Renal pelvis (tissue), 12 donors: ENCODE results near the gene SLC9A2. TPM values are rescaled to one million over a fixed set of nuclear protein-coding genes. Genes with fewer than 3 reads are reported as not detected.

ENCODE experiments used
- DNase-seq: peaks from one replicate; pipeline ENCODE4 v3.0.0-alpha.2; 2013
- long read RNA-seq, 16 experiments: transcript quantifications; one replicate each; lab custom pipeline, GENCODE V29; 2026
- polyA plus RNA-seq, 3 donors: library from polyadenylated mRNA; unstranded; fragments of 120-200 nt; gene quantifications; one replicate each; pipeline ENCODE4 v1.2.1, GENCODE V29; 2013; ENCODE audit not compliant: insufficient read length in 3 of 3

The SLC9A2 gene
- 1 to 10 TPM; 5.1 to 8.2 (median 5.3) TPM for polyA plus RNA-seq
- long read RNA-seq, donor 1 = 0 reads
- long read RNA-seq, donor 2, full-length matches to known transcripts = 2 of 2 reads
- long read RNA-seq, donor 2, partial matches to known transcripts = 0 of 2 reads
- long read RNA-seq, donor 2, other reads (novel, unspliced or antisense) = 0 of 2 reads
- long read RNA-seq, donor 3, full-length matches to known transcripts = 2 of 2 reads
- long read RNA-seq, donor 3, partial matches to known transcripts = 0 of 2 reads
- long read RNA-seq, donor 3, other reads (novel, unspliced or antisense) = 0 of 2 reads
- long read RNA-seq, donor 4, full-length matches to known transcripts = 1 of 1 reads
- long read RNA-seq, donor 4, partial matches to known transcripts = 0 of 1 reads
- long read RNA-seq, donor 4, other reads (novel, unspliced or antisense) = 0 of 1 reads
- long read RNA-seq, donor 5 = 0 reads
- long read RNA-seq, donor 6, full-length matches to known transcripts = 1 of 1 reads
- long read RNA-seq, donor 6, partial matches to known transcripts = 0 of 1 reads
- long read RNA-seq, donor 6, other reads (novel, unspliced or antisense) = 0 of 1 reads
- long read RNA-seq, donor 7 = 0 reads
- long read RNA-seq, donor 8 = 0 reads
- long read RNA-seq, donor 9 = 0 reads
- long read RNA-seq, donor 10 = 0 reads
- long read RNA-seq, donor 11 = 0 reads
- long read RNA-seq, donor 12 = 0 reads
- long read RNA-seq, donor 13 = 0 reads
- long read RNA-seq, donor 14 = 0 reads
- long read RNA-seq, donor 15, full-length matches to known transcripts = 2 of 2 reads
- long read RNA-seq, donor 15, partial matches to known transcripts = 0 of 2 reads
- long read RNA-seq, donor 15, other reads (novel, unspliced or antisense) = 0 of 2 reads
- long read RNA-seq, donor 16, partial matches to known transcripts = 6 of 6 reads
- long read RNA-seq, donor 16, other reads (novel, unspliced or antisense) = 0 of 6 reads

DNA sequence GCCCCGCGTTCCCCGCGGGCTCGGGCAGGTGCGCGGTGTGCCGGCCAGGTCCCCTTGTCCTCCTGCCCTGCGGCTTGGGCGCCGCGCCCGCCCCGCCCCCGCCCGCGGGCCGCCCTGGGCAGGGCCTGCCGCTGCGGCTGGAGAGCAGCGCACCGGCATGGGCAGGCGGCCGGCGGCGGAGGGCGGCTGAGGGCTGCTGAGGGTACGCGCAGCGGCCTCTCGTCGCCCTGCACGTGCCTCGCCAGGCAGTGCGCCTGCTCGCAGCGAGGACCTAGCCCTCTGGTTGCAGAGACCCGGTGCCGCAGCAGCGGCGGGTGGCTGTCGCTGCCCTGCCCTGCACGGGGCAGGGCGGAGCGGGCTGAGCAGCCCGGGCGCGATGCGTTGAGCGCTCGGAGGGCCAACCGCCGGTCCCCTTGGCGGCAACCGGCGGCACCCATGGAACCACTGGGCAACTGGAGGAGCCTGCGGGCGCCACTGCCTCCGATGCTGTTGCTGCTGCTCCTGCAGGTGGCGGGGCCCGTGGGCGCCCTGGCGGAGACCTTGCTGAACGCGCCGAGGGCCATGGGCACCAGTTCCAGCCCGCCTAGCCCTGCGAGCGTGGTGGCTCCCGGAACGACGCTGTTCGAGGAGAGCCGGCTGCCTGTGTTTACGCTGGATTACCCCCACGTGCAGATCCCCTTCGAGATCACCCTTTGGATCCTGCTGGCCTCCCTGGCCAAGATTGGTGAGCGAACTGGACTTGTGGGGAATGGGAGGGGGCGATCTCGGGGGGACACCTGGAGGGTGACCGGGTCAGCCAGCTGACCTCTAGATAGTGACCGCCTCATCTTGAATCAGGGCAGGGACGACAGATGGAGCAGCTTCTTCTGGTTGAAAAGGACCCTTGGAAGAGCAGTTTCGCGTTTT is at the start of gene SLC9A2:
Gene SLC9A2, plus strand, starts transcription at position 140 of the 906 bp plus-strand sequence. Its CDS starts 296 bp downstream, at position 436.
- peak; percentile 36 for DNase-seq

GRCh38 chr2:102575888-102576287 is 43.5 kb upstream of the SLC9A2 start:
- DNase-seq = no peak

DNA sequence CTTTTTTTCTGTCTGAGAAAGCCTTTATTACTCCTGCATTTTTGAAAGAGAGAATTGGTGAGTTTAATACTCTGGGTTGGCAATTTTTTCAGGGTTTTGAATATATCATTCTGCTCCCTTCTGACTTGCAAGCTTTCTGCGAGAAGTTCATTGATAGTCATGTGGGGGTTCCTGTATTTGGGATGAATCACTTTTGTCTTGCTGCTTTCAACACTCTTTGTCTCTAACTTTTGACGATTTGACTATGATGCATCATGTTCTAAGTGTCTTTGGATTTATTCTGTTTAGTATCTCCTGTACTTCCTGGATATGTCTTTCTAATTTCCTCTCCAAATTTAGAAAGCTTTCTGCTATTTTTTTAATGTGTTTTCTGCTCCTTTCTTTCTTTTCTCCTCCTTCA is 41.0 kb upstream of the SLC9A2 start:
- DNase-seq = no peak

DNA sequence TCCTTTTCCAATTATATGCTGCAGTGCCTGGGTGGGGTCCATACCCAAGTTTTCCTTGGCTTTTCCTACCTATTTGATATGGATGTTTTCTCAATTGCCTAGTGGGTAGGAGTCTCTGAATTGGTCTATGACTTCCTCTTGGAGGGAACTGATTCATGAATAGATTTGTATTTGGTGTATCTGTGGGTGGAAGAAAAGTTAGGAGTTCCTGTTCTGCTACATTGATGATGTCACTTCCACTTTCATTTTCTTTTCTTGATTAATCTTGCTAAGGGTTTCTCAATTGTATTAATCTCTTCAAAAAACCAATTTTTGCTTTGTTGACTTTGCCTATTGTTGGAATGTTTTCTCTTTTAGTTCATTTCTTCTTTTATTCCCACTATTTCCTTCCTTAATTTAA is 37.4 kb upstream of the SLC9A2 start:
- DNase-seq = no peak

GRCh38 chr2:102582845-102583244 is 36.5 kb upstream of the SLC9A2 start:
- DNase-seq = no peak

GRCh38 chr2:102585847-102586404 is 33.4 kb upstream of the SLC9A2 start:
- no peak for DNase-seq

GRCh38 chr2:102588213-102588939 is 31.0 kb upstream of the SLC9A2 start:
- DNase-seq = no peak

DNA sequence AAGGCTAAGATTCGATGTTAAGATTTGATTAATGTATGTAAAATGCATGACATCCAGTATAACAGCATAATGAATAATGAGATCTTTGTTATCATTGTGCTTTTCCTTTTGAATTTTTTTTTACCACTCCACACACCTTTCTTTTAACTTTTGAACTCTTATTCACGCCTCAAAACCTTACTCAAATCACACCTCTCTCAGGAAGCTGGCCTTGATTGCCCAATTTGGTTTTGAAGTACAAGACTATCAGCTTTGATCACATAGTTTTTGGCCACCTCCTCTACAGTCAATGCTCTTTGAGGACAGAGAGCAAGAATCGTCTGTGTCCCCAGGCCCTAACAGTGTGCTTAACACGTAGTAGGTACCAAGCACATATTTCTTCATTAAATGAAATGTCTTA is 29.9 kb upstream of the SLC9A2 start:
- DNase-seq = no peak

GRCh38 chr2:102591491-102592045 is 27.8 kb upstream of the SLC9A2 start:
- DNase-seq = no peak

DNA sequence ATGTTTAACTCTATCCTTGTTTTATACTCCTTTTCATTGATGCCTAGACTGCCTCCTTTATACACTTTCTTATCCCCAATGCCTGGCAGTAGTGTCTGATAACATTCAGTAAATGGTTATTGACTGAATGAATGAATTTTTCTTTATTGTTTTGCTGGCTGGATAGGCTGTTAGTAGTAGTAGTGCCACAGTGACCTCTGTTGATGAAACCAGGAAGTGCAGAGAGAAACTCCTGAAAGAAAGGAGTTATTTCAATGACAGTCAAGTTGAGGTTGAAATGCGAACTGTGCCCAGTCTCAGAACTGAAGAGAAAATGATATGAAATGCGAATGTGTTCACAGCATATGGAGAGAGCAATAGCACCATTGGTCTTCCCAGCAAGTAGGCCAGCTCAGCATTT is 26.8 kb upstream of the SLC9A2 start:
- DNase-seq = no peak

- DNase-seq = no peak
These were observed 25.8 kb upstream of the SLC9A2 start for GRCh38 chr2:102593516-102593915.

- no peak for DNase-seq
These were observed 24.8 kb upstream of the SLC9A2 start for GRCh38 chr2:102594445-102595016.

- DNase-seq = no peak
These were observed 21.6 kb upstream of the SLC9A2 start for GRCh38 chr2:102597788-102598187.

GRCh38 chr2:102599486-102599885 is 19.9 kb upstream of the SLC9A2 start:
- DNase-seq = no peak

DNA sequence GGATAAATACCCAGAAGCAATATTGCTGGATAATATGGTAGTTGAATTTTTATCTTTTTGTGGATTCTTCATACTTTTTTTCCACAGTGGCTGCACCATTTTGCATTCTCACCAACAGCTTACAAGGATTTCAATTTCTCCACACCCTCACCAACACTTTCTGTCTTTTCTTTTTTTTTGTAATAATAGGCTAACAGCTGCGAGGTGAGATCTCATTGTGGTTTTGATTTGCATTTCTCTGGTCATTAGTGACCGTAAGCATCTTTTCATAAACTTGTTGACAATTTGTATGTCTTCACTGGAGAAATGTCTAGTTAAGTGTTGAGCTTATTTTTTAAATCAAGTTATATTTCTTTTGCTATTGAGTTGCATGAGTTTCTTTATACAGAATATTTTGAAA is 17.6 kb upstream of the SLC9A2 start:
- DNase-seq = no peak

DNA sequence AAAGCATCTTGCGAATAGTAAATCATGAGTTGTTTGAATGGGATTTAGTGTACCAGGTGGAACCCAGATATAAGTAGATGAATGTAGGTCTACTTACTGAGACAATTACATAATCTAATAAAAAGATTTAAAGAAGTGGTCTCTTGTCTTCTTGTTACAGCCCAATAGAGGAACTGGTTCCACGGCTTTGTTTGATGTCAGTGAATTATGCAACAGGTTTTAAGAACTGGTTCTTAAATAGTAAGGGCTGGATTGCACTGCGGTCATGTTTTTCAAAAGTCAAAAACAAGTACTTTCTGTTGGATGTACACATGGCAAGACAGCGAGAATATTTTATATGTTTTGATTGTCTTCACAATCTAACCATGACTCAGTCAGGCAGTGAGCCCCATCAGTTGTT is 15.4 kb upstream of the SLC9A2 start:
- DNase-seq = no peak

DNA sequence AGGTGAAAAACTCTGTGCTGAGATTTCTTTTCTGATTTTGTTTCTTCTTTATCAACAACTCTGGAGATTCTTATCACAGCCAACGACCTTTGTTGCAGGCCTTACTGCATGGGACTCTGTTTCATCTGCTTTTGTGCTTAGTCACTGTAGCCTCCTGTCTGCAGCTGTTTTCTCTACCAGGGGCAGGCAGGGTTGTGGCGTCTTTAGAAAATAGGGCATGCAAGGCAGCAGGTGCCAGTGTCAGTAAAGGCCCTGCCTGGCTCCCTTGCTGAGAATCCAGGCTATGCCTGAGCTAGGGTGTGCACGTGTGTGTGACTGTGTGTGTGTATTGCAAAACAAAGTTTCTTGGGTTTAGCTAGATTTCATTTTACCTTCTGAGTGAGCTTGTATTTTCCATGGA is 14.6 kb upstream of the SLC9A2 start:
- no peak for DNase-seq

DNA sequence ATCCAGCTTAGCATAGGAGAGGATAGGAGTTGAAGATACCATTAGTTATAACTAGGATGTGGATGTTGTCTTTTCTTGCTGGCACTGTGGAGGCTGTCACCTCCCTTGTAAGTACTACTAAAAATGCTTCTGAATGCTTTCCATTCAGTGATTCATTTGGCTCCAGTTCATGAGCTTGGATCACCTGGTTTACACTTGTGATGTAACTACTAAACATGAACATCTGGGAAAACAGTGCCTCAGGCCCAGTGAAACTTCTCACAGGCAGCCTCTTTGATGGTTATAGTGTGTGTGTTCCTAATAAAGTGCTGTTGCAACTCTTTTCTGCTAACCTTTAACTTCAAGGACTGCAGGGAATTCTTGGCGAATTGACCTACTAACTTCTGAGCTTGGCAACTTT is 13.0 kb upstream of the SLC9A2 start:
- DNase-seq = peak; percentile 21

GRCh38 chr2:102615620-102616436 is 3.5 kb upstream of the SLC9A2 start:
- DNase-seq = peak; percentile 31
